OCI-LY3 (cell line): ENCODE measurements around the gene AGRN.
A peak's percentile ranks its signal among the peaks of the same experiment; 100 is the strongest.
"Not testable (repeated sequence)": the region's sequence is repeated elsewhere in the genome, so short reads cannot be mapped to it uniquely, and the experiment has no call there.

Experiments
- H2AFZ ChIP-seq: fragments of 200-600, 300-600 bp; shearing (Covaris generic); 2 replicates; pipeline ENCODE4 v1.6.0; 2014; ENCODE audit warnings: antibody characterized with exemption, low read depth, low read length
- H3K27ac ChIP-seq: fragments of 200-600, 300-600 bp; sonication (generic); 2 replicates; pipeline ENCODE4 v1.5.1; 2014; ENCODE audit warnings: mild to moderate bottlenecking, low read length, moderate library complexity, mixed read lengths
- H3K27me3 ChIP-seq: fragments of 200-600, 300-600 bp; sonication (generic); 2 replicates; pipeline ENCODE4 v1.6.1; 2014; ENCODE audit warnings: low read depth, low read length, mixed read lengths
- H3K36me3 ChIP-seq: fragments of 200-600, 300-600 bp; sonication (generic); replicated peaks from 2 replicates; pipeline ENCODE3; 2014; ENCODE audit warnings: low read depth, low read length, mixed read lengths
- H3K4me1 ChIP-seq: fragments of 300-600, 200-600 bp; sonication (generic); 2 replicates; pipeline ENCODE4 v1.6.1; 2014; ENCODE audit warnings: low read length, mixed read lengths
- H3K4me2 ChIP-seq: fragments of 200-600, 300-600 bp; sonication (generic); 2 replicates; pipeline ENCODE4 v1.6.1; 2014; ENCODE audit warnings: low read length, mixed read lengths
- H3K4me3 ChIP-seq: fragments of 300-600, 200-600 bp; sonication (generic); 2 replicates; pipeline ENCODE4 v1.5.1; 2014; ENCODE audit warnings: antibody characterized with exemption, mild to moderate bottlenecking, low read length, moderate library complexity
- H3K79me2 ChIP-seq: fragments of 300-600, 200-600 bp; shearing (Covaris generic); 2 replicates; pipeline ENCODE4 v1.6.1; 2014; ENCODE audit warnings: mild to moderate bottlenecking, low read length, mixed read lengths
- H3K9ac ChIP-seq: fragments of 300-600, 200-600 bp; shearing (Covaris generic); 2 replicates; pipeline ENCODE4 v1.6.0; 2014; ENCODE audit warnings: mild to moderate bottlenecking, low read length, moderate library complexity
- H3K9me3 ChIP-seq: fragments of 200-600, 300-600 bp; shearing (Covaris generic); 2 replicates; pipeline ENCODE4 v1.6.1; 2014; ENCODE audit warnings: low read length, mixed read lengths; ENCODE audit not compliant: insufficient read depth
- H4K20me1 ChIP-seq: fragments of 200-600, 300-600 bp; sonication (generic); 2 replicates; pipeline ENCODE4 v1.6.1; 2016; ENCODE audit warnings: low read length, mixed read lengths; ENCODE audit not compliant: insufficient read depth
- CTCF ChIP-seq: fragments of 200-600, 300-600 bp; sonication (generic); IDR thresholded peaks from 2 replicates; pipeline ENCODE4 v1.5.1; 2014; ENCODE audit warnings: antibody characterized with exemption, low read length, low read depth
- EZH2phosphoT487 ChIP-seq: fragments of 200-600 bp; shearing (Covaris generic); IDR thresholded peaks from 2 replicates; pipeline ENCODE4 v1.6.1; 2018; ENCODE audit warnings: antibody characterized with exemption, mixed run types, low read depth

Gene AGRN

GRCh38 chr1:991895-992294 lies 28.0 kb upstream of the AGRN start:
- peak overlapping the region; percentile 67; the same call in 1 of the 2 replicates for H3K4me2 ChIP-seq
- no peak overlapping the region for H3K9ac ChIP-seq
- H3K9me3 ChIP-seq = no peaks in the 10 kb centered on the region
- TF ChIP-seq EZH2phosphoT487 (no peak), CTCF (no peak)
- no peaks in the 10 kb centered on the region for H3K36me3 ChIP-seq
- H3K27me3 ChIP-seq = peaks cover 23% of the 10 kb centered on the region
- H3K27ac ChIP-seq = no peak overlapping the region
- no peaks in the 10 kb centered on the region for H3K79me2 ChIP-seq
- H3K4me3 ChIP-seq = no peak overlapping the region
- H3K4me1 ChIP-seq = peaks cover 18% of the 10 kb centered on the region
- no peak overlapping the region for H2AFZ ChIP-seq
- H4K20me1 ChIP-seq = peaks cover 2% of the 10 kb centered on the region; the same call in 1 of the 2 replicates

- no peak overlapping the region for H2AFZ ChIP-seq
- no peaks in the 10 kb centered on the region for H3K9me3 ChIP-seq
- no peak for TF ChIP-seq EZH2phosphoT487
- TF ChIP-seq CTCF = no peak
- peak overlapping the region; percentile 67 for H3K4me2 ChIP-seq
- peaks cover 23% of the 10 kb centered on the region for H3K27me3 ChIP-seq
- H3K27ac ChIP-seq = peak overlapping the region; percentile 48
- H3K4me3 ChIP-seq = 0 out of 2 replicates have a peak overlapping the region, but pooled peaks have one; percentile 27
- peaks cover 18% of the 10 kb centered on the region for H3K4me1 ChIP-seq
- no peaks in the 10 kb centered on the region for H3K79me2 ChIP-seq
- H3K9ac ChIP-seq = no peak overlapping the region
- H4K20me1 ChIP-seq = peaks cover 2% of the 10 kb centered on the region; the same call in 1 of the 2 replicates
- no peaks in the 10 kb centered on the region for H3K36me3 ChIP-seq
Measured at GRCh38 chr1:992362-992761, 27.6 kb upstream of the AGRN start.

- peaks cover 2% of the 10 kb centered on the region; the same call in 1 of the 2 replicates for H4K20me1 ChIP-seq
- no peaks in the 10 kb centered on the region for H3K79me2 ChIP-seq
- H3K4me2 ChIP-seq = no peak overlapping the region
- TF ChIP-seq EZH2phosphoT487 (no peak), CTCF (no peak)
- H3K4me1 ChIP-seq = peaks cover 18% of the 10 kb centered on the region
- no peaks in the 10 kb centered on the region for H3K9me3 ChIP-seq
- H2AFZ ChIP-seq = no peak overlapping the region
- H3K36me3 ChIP-seq = no peaks in the 10 kb centered on the region
- H3K27me3 ChIP-seq = peaks cover 22% of the 10 kb centered on the region
- H3K9ac ChIP-seq = no peak overlapping the region
- H3K27ac ChIP-seq = no peak overlapping the region
- no peak overlapping the region for H3K4me3 ChIP-seq
Measured at GRCh38 chr1:993379-993995, 26.4 kb upstream of the AGRN start.

- not testable (repeated sequence) for H4K20me1 ChIP-seq, H3K79me2 ChIP-seq, H3K36me3 ChIP-seq, H2AFZ ChIP-seq, H3K4me3 ChIP-seq, H3K9me3 ChIP-seq, H3K9ac ChIP-seq, H3K27ac ChIP-seq, H3K4me2 ChIP-seq
- Histone ChIP-seq H3K4me1 (peaks cover 18% of the 10 kb centered on the region), H3K27me3 (peaks cover 12% of the 10 kb centered on the region)
Measured at GRCh38 chr1:994546-994945, 25.4 kb upstream of the AGRN start.
